Neutrophil (primary cell): ENCODE results near the gene RAB11FIP5.

Experiments
- H3K27ac ChIP-seq: fragments of 200-600 bp; sonication (generic); 2 replicates; pipeline ENCODE4 v1.5.1; 2016; ENCODE audit warnings: mild to moderate bottlenecking, moderate library complexity
- H3K27me3 ChIP-seq: fragments of 200-600 bp; sonication (generic); 2 replicates; pipeline ENCODE4 v1.6.0; 2016; ENCODE audit warnings: mild to moderate bottlenecking
- H3K36me3 ChIP-seq: fragments of 200-600 bp; sonication (generic); 2 replicates; pipeline ENCODE4 v1.5.1; 2017
- H3K4me1 ChIP-seq, 2 experiments: fragments of 200-600 bp in 1 of 2; sonication (generic) in 1 of 2; 1 replicate in 1 of 2; 2 replicates in 1 of 2; pipeline versions ENCODE4 v1.5.1 to v1.6.1; 2013 to 2016; ENCODE audit warnings: low read depth in 1 of 2, low read length in 1 of 2, mild to moderate bottlenecking in 1 of 2, moderate library complexity in 1 of 2; ENCODE audit not compliant: control insufficient read depth in 1 of 2, insufficient read depth in 1 of 2
- H3K4me3 ChIP-seq, 2 experiments: fragments of 200-600 bp in 1 of 2; sonication (generic) in 1 of 2; 1 replicate in 1 of 2; 2 replicates in 1 of 2; pipeline ENCODE4 v1.5.1; 2013 to 2016; ENCODE audit warnings: low read depth in 1 of 2, low read length in 1 of 2, mild to moderate bottlenecking in 1 of 2, moderate library complexity in 1 of 2
- H3K9me3 ChIP-seq: fragments of 200-600 bp; sonication (generic); 2 replicates; pipeline ENCODE4 v1.5.1; 2016
- TF ChIP-seq, protein P1 (sequence below): fragments of 200-600 bp; sonication (generic); IDR thresholded peaks from 2 replicates; pipeline ENCODE4 v1.5.1; 2016; ENCODE audit warnings: antibody characterized with exemption

Gene RAB11FIP5, protein sequence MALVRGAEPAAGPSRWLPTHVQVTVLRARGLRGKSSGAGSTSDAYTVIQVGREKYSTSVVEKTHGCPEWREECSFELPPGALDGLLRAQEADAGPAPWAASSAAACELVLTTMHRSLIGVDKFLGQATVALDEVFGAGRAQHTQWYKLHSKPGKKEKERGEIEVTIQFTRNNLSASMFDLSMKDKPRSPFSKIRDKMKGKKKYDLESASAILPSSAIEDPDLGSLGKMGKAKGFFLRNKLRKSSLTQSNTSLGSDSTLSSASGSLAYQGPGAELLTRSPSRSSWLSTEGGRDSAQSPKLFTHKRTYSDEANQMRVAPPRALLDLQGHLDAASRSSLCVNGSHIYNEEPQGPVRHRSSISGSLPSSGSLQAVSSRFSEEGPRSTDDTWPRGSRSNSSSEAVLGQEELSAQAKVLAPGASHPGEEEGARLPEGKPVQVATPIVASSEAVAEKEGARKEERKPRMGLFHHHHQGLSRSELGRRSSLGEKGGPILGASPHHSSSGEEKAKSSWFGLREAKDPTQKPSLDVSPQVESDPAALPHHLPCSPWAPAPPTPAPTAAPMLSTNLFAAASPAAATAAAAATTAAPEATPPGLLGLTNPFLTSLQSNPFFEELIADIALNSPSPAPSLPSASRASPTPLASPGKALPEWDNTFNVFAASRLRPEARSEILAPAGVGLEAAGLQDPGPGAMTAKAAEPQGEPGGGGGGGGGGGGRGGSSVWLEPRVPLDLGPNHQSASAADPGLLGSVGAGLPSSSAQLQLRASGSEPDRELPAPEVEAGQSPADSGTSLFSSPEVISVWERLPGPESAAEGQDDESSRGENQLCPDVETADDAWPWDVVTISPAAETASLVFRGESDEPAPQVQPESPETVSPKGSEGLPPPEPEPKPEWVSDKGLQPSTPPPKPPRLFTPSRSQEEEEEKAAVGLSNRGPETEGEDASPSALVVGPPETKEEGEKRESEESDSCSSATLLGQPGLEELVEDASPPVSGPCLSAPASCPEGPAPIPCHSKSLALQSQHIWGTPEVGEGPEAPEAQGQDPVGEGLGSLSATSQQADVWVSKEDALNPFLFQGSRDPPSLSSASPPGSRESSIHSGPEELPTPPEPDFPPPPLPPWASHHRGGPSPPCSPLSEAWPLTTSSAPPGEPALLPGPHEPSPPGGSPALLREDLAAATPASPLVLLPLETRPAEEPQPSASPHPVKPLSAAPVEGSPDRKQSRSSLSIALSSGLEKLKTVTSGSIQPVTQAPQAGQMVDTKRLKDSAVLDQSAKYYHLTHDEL (N-terminal part only)

DNA sequence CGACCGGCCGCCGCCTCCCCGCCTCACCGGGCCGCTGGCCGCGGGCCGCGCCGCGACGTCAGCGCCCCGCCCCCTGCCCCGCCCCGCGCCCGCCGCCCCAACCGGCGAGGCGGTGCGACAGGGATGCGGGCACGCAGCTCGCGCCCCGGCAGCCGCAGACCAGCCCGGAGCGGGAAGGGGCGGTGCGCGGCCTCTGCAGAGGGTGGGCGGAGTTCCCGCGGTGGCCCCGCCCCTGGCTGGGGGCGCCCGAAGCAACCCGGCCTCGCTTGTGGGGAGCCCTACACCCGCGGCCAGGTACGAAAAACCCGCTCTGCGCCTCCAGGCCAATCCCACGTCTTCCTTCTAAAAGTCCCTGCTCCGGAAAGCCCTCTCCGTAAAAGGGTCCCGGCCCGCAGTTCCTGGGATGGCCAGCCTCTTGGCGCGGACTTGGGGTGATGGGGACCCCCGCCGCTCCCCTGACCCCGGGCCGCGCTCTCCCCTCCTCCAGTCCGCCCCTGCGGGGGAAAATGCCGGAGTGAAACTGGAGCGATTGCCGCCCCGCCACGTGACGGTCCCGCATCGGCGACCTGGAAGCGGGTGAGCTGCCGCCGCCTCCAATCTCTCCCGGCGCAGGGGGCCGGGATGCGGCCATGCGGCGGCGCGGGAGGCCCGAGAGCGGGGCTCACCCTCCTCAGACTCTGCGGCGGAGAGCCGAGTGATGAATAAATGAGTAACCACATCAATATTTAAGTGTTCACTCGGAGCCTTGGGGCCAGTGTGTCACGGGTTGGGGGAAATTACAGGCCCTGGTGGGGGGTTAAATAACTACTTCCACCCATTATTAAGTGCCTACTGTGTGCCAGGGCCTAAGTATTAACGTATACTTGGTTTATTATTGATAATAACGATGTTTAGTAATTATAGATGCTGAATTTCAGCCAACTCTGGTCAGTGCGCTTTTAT is at the start of gene RAB11FIP5:
TSS of gene RAB11FIP5 (minus strand) at position 36 of the 942 bp plus-strand sequence. CDS start 171 bp downstream, outside the sequence.
- Histone ChIP-seq H3K27ac (peak within 1 kb of the TSS; percentile 39), H3K4me1 (peaks cover 16 to 21% of the 10 kb centered on the region in 2 experiments), H3K36me3 (no peaks in the 10 kb centered on the region), H3K9me3 (no peaks in the 10 kb centered on the region), H3K4me3 (peak within 1 kb of the TSS; percentile 61 to 83), H3K27me3 (peaks cover 98% of the 10 kb centered on the region)
- TF ChIP-seq, protein P1, sequence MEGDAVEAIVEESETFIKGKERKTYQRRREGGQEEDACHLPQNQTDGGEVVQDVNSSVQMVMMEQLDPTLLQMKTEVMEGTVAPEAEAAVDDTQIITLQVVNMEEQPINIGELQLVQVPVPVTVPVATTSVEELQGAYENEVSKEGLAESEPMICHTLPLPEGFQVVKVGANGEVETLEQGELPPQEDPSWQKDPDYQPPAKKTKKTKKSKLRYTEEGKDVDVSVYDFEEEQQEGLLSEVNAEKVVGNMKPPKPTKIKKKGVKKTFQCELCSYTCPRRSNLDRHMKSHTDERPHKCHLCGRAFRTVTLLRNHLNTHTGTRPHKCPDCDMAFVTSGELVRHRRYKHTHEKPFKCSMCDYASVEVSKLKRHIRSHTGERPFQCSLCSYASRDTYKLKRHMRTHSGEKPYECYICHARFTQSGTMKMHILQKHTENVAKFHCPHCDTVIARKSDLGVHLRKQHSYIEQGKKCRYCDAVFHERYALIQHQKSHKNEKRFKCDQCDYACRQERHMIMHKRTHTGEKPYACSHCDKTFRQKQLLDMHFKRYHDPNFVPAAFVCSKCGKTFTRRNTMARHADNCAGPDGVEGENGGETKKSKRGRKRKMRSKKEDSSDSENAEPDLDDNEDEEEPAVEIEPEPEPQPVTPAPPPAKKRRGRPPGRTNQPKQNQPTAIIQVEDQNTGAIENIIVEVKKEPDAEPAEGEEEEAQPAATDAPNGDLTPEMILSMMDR = no peak

DNA sequence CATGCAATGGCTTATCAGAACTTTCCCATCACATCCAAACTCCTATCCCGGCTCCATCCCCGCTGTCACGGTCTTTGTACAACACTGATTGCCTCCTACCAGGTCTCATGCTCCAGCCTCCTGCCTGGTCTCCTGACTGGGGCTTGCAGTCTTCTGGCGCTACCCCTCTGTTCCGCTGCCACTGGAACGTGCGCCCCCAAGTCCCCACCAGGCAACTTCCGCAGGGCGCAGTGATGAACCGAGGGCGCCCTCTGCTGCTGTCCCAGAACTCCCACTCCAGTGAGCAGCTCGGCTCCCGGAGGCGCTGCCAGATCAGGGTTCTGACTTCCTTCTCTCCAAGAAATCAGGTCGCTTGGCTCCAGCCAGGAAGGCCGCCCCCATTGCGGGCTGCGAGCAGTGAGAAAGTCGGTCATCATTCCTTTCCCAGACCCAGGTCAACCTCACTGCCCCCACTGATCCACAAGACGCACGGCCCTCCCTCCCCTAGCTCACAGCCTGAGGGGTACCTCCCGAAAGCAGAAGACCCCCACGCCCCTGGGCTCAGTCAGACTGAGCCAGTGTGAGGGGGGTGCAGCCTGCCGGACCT is 43.9 kb upstream of the RAB11FIP5 start:
- peaks cover 6 to 8% of the 10 kb centered on the region in 2 experiments for H3K4me1 ChIP-seq
- no peak overlapping the region for H3K4me3 ChIP-seq
- no peak overlapping the region for H3K27ac ChIP-seq
- H3K27me3 ChIP-seq = peaks cover 74% of the 10 kb centered on the region
- no peaks in the 10 kb centered on the region for H3K36me3 ChIP-seq
- TF ChIP-seq, protein P1 = no peak
- no peaks in the 10 kb centered on the region for H3K9me3 ChIP-seq

DNA sequence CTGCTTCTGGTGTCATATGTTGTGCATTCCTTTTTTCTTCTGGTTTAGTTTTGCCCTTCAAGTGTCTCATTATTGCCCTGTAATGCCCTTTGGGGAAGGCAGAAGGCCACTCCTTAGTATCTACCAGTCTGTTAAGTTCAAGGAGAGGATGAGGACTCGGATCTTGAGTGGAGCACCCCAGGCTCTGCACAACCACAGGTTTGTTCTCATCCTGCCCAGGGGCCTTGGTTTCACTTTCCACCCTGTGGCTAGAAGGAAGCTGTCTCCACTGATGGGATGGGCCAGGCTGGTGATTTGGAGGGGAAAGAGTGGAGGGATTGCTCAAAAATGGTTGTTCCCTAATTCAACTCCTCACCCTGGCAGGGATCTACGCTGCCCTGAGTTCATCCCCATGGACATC is 30.2 kb upstream of the RAB11FIP5 start:
- Histone ChIP-seq H3K9me3 (no peaks in the 10 kb centered on the region), H3K36me3 (no peaks in the 10 kb centered on the region), H3K27me3 (peaks cover 40% of the 10 kb centered on the region), H3K4me3 (no peak overlapping the region), H3K27ac (no peak overlapping the region), H3K4me1 (no peaks in the 10 kb centered on the region)
- TF ChIP-seq, protein P1 = no peak

DNA sequence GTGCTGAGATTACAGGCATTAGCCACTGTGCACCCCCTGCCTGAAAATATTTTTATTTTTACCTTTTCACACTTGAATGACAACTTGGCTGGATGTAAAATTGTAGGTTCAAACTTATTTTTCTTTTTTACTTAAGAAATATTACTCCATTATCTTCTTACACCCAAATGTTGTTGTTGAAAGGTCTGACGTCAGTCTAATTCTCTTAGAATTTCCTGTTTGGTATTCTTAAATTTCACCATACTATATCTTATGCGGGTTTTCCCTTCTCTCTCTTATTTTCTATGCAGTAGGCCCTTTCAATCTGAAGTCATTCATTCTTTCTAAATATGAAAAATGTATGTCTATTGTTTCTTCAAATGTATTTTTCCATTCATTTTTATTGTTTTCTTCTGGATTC is 29.1 kb upstream of the RAB11FIP5 start:
- Histone ChIP-seq H3K27me3 (peaks cover 40% of the 10 kb centered on the region), H3K4me3 (no peak overlapping the region), H3K27ac (no peak overlapping the region), H3K36me3 (no peaks in the 10 kb centered on the region), H3K4me1 (no peaks in the 10 kb centered on the region), H3K9me3 (no peaks in the 10 kb centered on the region)
- TF ChIP-seq, protein P1 = no peak
